Fibroblast of lung (primary cell): ENCODE data around the gene FOXK2. TPM values are rescaled to one million over a fixed set of nuclear protein-coding genes. Genes with fewer than 3 reads are reported as not detected.
"Not testable (repeated sequence)": the region's sequence is repeated elsewhere in the genome, so short reads cannot be mapped to it uniquely, and the experiment has no call there.

Experiments used
- DNase-seq, 2 donors: peaks; one replicate each; pipeline versions ENCODE4 v3.0.0 to v3.0.0-alpha.2; 2010; ENCODE audit warnings: low read depth in 2 of 2
- H2AFZ ChIP-seq: 2 replicates; pipeline ENCODE4 v1.5.1; 2012; ENCODE audit warnings: low read length, control low read depth, inconsistent platforms
- H3K27ac ChIP-seq: 2 replicates; pipeline ENCODE4 v1.5.1; 2011; ENCODE audit warnings: low read length, control low read depth; ENCODE audit not compliant: insufficient read depth
- H3K27me3 ChIP-seq: 2 replicates; pipeline ENCODE4 v1.5.1; 2011; ENCODE audit warnings: mild to moderate bottlenecking, low read length; ENCODE audit not compliant: control insufficient read depth, insufficient read depth
- H3K36me3 ChIP-seq: 2 replicates; pipeline ENCODE4 v1.5.1; 2011; ENCODE audit warnings: low read length; ENCODE audit not compliant: control insufficient read depth, insufficient read depth
- H3K4me1 ChIP-seq: 2 replicates; pipeline ENCODE4 v1.5.1; 2011; ENCODE audit warnings: low read length; ENCODE audit not compliant: control insufficient read depth, insufficient read depth; ENCODE audit errors: extremely low read depth
- H3K4me2 ChIP-seq: 2 replicates; pipeline ENCODE4 v1.5.1; 2011; ENCODE audit warnings: low read length, control low read depth; ENCODE audit not compliant: insufficient read depth; ENCODE audit errors: extremely low read depth
- H3K4me3 ChIP-seq, 4 experiments: fragments of 200-600 bp in 1 of 4; sonication (generic) in 1 of 4; replicated peaks in 1 of 4; 2 replicates each; pipeline ENCODE4 v1.5.1; 2011 to 2016; ENCODE audit warnings: low read length in 4 of 4, low read depth in 3 of 4, mild to moderate bottlenecking in 3 of 4, control low read depth in 2 of 4, inconsistent platforms in 1 of 4, mixed read lengths in 1 of 4; ENCODE audit not compliant: insufficient read depth in 1 of 4; ENCODE audit errors: control extremely low read depth in 1 of 4
- H3K79me2 ChIP-seq: 2 replicates; pipeline ENCODE4 v1.5.1; 2012; ENCODE audit warnings: mild to moderate bottlenecking, low read length, inconsistent platforms; ENCODE audit not compliant: control insufficient read depth, insufficient read depth
- H3K9ac ChIP-seq: 2 replicates; pipeline ENCODE4 v1.5.1; 2011; ENCODE audit warnings: mild to moderate bottlenecking, low read length, control low read depth; ENCODE audit not compliant: insufficient read depth
- H3K9me3 ChIP-seq: 2 replicates; pipeline ENCODE4 v1.5.1; 2012; ENCODE audit warnings: low read depth, low read length; ENCODE audit not compliant: control insufficient read depth, insufficient read depth
- H4K20me1 ChIP-seq: 2 replicates; pipeline ENCODE4 v1.5.1; 2011; ENCODE audit warnings: low read length; ENCODE audit not compliant: control insufficient read depth, insufficient read depth; ENCODE audit errors: extremely low read depth
- EZH2 ChIP-seq: IDR thresholded peaks from 2 replicates; pipeline ENCODE4 v1.5.1; 2012; ENCODE audit warnings: low read length, control low read depth, mild to moderate bottlenecking; ENCODE audit errors: missing control alignments
- polyA plus RNA-seq, 2 donors: library from polyadenylated mRNA; depleted of rRNA in 1 of 2; stranded (reverse) in 1 of 2; unstranded in 1 of 2; fragments of >200 nt; gene quantifications; 2 replicates each; pipeline ENCODE4 v1.2.1, GENCODE V29; 2011 to 2012; ENCODE audit warnings: missing spikeins in 1 of 2
- total RNA-seq: library from RNA; depleted of rRNA; stranded (reverse); fragments of >200 nt; gene quantifications from 2 replicates; pipeline ENCODE4 v1.2.1, GENCODE V29; 2014
- TF ChIP-seq, protein P1 (sequence below), 2 donors: IDR thresholded peaks in 1 of 2; conservative IDR thresholded peaks in 1 of 2; 1 replicate in 1 of 2; 2 replicates in 1 of 2; pipeline ENCODE4 v1.5.1; 2011 to 2012; ENCODE audit warnings: low read length in 2 of 2, control low read depth in 1 of 2, inconsistent platforms in 1 of 2, low read depth in 1 of 2, mild to moderate bottlenecking in 1 of 2

Gene FOXK2
- total and polyA plus RNA-seq, 2 donors (not counting 1 experiment from before 2014, with no cell fraction given), result 23.5 to 33.2 TPM

DNA sequence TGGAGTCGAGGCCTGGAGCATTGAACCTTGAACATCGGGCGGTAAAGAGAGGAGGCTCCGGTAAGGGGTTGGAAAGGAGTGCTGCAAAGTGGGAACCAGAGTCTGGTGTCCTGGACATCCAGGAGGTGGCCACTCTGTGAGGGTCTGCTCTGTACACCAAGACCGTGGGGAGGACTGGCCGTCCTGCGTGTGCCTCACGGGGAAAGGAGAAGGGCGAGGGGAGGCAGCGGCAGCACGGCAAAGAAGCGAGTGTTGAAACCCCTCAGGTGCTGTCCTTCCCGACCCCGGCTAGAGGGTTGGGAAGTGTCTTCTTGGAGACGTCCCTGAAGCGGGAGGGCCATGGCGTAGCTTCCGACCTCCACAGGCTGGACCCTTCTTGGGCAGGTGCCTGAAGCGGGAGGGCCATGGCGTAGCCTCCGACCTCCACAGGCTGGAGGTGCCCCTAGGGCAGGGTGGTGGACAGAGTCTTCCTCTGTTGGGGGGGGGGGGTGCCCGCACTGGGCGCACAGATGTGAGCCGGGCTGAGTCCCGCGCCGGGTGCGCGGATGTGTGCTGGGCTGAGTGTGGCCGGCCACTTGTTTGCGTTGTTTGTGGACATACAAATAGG is 42.0 kb downstream of the FOXK2 start:
- Histone ChIP-seq H3K27me3 (no peaks in the 10 kb centered on the region), H4K20me1 (no peaks in the 10 kb centered on the region), H3K36me3 (peaks cover 2% of the 10 kb centered on the region), H3K9me3 (no peaks in the 10 kb centered on the region), H3K9ac (no peak overlapping the region), H3K4me3 (no peak overlapping the region), H3K79me2 (peaks cover 62% of the 10 kb centered on the region), H3K27ac (no peak overlapping the region), H2AFZ (no peak overlapping the region), H3K4me2 (no peak overlapping the region), H3K4me1 (no peaks in the 10 kb centered on the region)
- no peak for DNase-seq
- TF ChIP-seq, protein P1, sequence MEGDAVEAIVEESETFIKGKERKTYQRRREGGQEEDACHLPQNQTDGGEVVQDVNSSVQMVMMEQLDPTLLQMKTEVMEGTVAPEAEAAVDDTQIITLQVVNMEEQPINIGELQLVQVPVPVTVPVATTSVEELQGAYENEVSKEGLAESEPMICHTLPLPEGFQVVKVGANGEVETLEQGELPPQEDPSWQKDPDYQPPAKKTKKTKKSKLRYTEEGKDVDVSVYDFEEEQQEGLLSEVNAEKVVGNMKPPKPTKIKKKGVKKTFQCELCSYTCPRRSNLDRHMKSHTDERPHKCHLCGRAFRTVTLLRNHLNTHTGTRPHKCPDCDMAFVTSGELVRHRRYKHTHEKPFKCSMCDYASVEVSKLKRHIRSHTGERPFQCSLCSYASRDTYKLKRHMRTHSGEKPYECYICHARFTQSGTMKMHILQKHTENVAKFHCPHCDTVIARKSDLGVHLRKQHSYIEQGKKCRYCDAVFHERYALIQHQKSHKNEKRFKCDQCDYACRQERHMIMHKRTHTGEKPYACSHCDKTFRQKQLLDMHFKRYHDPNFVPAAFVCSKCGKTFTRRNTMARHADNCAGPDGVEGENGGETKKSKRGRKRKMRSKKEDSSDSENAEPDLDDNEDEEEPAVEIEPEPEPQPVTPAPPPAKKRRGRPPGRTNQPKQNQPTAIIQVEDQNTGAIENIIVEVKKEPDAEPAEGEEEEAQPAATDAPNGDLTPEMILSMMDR (conservative IDR thresholded peaks at IDR 0.05 in 1 of 2, IDR thresholded peaks at IDR 0.05 in 1 of 2; ENCODE audit: low read depth in 1 of 2, low read length in 2 of 2), result no peak
- TF ChIP-seq EZH2, result no peak

DNA sequence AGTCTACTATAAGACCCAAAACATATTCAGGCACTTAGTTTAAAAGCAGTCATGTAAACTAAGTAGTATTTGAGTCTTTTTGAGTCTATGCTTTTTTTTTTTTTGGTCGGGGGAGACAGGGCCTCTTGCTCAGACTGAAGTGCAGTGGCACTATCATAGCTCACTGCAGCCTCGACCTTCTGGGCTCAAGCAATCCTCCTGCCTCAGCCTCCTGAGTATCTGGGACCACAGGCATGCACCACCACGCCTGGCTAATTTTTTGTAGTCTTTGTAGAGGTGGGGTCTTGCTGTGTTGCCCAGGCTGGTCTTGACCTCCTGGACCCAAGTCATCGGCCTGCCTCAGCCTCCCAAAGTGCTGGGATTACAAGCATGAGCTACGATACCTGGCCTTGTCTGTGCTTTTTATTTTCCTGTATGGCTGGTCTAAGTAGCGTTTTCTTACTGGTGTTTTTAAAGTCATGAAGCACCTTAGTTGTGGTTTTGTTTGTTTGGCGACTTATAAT is 43.2 kb downstream of the FOXK2 start:
- DNase-seq, H3K36me3 ChIP-seq, H3K4me1 ChIP-seq, H3K4me3 ChIP-seq, H3K27ac ChIP-seq, H2AFZ ChIP-seq, H3K4me2 ChIP-seq, H3K9me3 ChIP-seq, H4K20me1 ChIP-seq, H3K27me3 ChIP-seq, H3K9ac ChIP-seq: not testable (repeated sequence)
- H3K79me2 ChIP-seq, result peaks cover 57% of the 10 kb centered on the region

DNA sequence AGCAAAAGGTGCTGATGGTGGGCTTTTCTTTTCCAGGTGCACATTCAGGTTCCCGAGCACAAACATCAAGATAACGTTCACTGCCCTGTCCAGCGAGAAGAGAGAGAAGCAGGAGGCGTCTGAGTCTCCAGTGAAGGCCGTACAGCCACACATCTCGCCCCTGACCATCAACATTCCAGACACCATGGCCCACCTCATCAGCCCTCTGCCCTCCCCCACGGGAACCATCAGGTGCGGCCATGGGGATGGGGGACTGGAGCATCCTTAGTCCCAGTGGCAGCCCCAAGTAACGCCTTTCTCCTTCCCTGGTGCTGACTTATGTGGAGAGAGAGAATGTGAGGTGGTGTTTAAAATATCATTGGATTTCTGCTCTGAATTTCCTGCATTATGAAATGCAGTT is 43.8 kb downstream of the FOXK2 start:
- TF ChIP-seq EZH2, result no peak
- Histone ChIP-seq H3K36me3 (peaks cover 10% of the 10 kb centered on the region), H3K27ac (no peak overlapping the region), H3K27me3 (no peaks in the 10 kb centered on the region), H3K79me2 (peaks cover 54% of the 10 kb centered on the region), H2AFZ (no peak overlapping the region), H3K4me1 (peaks cover 3% of the 10 kb centered on the region), H3K4me2 (no peak overlapping the region), H3K4me3 (no peak overlapping the region), H4K20me1 (no peaks in the 10 kb centered on the region), H3K9ac (no peak overlapping the region), H3K9me3 (no peaks in the 10 kb centered on the region)
- DNase-seq, result no peak

DNA sequence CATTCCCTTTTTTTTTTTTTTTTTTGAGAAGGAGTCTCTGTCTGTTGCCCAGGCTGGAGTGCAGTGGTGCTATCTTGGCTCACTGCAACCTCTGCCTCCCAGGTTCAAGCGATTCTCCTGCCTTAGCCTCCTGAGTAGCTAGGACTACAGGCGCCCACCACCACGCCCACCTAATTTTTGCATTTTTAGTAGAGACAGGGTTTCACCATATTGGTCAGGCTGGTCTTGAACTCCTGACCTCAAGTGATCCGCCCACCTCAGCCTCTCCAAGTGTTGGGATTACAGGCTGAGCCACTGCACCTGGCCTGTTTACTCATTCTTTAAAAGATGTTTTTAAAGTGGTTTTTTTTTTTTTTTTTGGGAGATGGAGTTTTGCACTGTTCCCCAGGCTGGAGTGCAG is 44.2 kb downstream of the FOXK2 start:
- not testable (repeated sequence) for H3K27ac ChIP-seq, H3K9ac ChIP-seq, H3K4me2 ChIP-seq, DNase-seq, H3K27me3 ChIP-seq, H3K9me3 ChIP-seq, H4K20me1 ChIP-seq, H2AFZ ChIP-seq, H3K4me1 ChIP-seq, H3K4me3 ChIP-seq
- peaks cover 52% of the 10 kb centered on the region for H3K79me2 ChIP-seq
- peaks cover 10% of the 10 kb centered on the region for H3K36me3 ChIP-seq
